Hematopoietic multipotent progenitor cell treated with erythropoietin and hydrocortisone succinate and interleukin-3 and kit ligand, for 8 days (in vitro differentiated cells): ENCODE measurements around the gene CBY2.
"Not testable (repeated sequence)": the region's sequence is repeated elsewhere in the genome, so short reads cannot be mapped to it uniquely, and the experiment has no call there.

Experiments
- DNase-seq: peaks from one replicate; pipeline ENCODE4 v3.0.0-alpha.2; 2015

CBY2 gene

GRCh38 chr13:45750566-45750965 is 48.4 kb downstream of the CBY2 start:
- no peak for DNase-seq

GRCh38 chr13:45751885-45752284 is 49.8 kb downstream of the CBY2 start:
- no peak for DNase-seq

GRCh38 chr13:45752510-45752909 is 50.4 kb downstream of the CBY2 start:
- DNase-seq: no peak

GRCh38 chr13:45756498-45756897 is 54.4 kb downstream of the CBY2 start:
- not testable (repeated sequence) for DNase-seq

- DNase-seq: not testable (repeated sequence)
Observed at GRCh38 chr13:45757589-45757988, 55.5 kb downstream of the CBY2 start.

- no peak for DNase-seq
Observed at GRCh38 chr13:45763419-45763818, 61.3 kb downstream of the CBY2 start.
